ENCODE measurements around the gene FOXN3.

The FOXN3 gene

DNA sequence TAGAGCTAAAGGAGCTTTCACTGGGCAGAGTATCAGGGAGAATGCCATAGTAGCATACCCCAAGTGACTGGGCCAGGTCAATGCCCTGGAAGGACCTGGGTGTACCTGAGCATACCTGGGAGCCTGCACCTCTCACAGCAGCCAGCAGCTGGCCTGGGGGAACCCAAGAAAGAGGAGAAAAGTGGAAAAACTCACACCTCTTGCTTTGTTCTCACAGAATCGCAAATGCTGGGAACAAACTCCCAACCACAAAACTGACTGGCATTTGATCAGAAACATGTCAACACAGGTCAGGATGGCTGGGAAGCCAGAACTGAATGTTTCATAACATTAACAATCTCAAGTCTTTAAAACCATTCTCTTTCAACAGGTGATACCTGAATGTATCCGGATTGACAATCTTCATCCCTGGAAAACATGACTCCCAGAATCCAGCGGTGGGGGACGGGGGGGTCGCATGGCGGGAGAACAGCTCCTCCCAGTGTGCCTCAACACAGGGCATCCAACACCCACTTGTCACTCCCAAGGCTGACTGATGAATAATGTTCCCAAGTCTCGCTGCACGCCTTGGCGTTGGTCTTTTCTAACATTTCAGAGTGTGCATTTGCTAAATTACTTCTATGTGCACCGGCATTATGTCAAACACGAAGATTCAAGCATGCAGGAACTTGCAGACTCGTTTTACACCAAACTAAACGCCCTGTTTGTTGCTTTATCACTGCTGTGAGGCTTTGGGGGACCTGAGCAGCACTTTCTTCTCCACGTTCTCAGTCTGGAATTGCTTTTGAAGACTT, 7.9 kb downstream of the FOXN3 start:
- no peak for DNase-seq (ENCODE audit: low read depth)

DNA sequence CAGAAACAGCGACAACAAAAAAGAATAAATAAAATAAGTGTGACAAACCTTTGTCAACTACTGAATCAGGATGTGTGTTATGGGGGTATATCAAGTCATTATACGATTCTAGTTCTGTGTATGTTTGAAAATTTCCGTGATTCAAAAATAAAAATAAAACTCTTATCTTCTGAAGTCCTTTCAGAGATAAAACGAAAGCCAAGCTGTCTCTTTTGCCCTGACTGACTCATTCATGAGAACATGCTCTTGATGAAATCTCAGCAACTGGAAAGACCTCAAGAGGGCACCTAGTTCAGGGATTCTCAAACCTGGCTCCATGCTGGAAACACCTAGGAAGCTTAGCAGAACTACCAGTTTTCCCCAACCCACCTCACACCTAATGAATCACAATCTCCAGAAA, 9.2 kb downstream of the FOXN3 start:
- no peak for DNase-seq (ENCODE audit: low read depth)

DNA sequence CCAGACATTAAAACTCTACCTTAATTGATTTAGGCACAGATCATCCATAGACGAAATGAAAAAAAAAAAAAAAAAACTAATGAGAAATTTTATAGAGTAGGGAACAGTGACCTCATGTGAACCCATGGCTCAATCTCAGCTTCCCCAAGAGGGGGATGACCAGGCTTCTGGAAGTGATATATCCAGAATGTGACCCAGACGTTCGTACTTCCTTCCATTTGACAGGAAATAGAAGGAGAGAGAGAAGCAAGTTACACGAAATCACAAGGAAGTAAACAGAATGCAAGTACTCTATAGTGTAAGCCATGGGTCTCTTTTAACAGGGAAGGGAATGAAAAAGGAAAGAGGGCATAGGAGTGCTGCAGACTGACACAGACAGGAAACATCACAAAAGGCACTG, 10.1 kb downstream of the FOXN3 start:
- DNase-seq (ENCODE audit: low read depth): no peak

DNA sequence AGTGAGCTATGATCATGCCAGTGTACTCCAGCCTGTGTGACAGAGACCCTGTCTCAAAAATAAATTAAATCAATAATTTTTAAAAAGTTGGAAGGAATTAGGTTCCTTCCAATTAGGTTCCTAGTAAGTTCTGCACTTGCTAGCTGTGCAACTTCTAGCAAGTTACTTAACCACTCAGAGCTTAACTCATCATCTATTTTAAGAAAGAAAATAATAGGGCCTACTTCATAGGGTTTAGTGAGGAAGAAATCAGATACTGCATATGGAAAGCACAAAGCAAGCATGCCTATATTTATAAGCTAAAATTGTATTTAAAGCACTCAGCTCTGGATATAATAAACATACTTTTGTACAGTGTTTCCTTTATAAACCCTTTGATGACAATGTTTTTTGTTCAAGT, 10.7 kb downstream of the FOXN3 start:
- no peak for DNase-seq (ENCODE audit: low read depth)

DNA sequence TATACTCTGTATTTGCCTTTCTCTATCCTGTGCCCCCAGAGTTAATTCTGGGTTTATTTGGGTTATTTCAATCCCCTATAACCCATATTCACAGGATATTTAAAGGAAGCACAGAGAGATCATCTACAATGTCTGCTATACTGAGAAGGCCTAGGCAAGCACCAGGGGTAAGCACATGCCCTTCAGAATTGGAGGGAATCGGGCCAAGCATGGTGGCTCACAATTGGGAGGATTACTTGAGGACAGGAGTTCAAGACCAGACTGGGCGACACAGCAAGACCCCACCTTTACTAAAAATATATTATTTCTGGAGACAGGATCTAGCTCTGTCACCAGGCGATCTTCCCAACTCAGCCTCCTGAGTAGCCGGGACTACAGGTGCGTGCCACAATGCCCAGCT, 11.3 kb downstream of the FOXN3 start:
- DNase-seq (ENCODE audit: low read depth): no peak

DNA sequence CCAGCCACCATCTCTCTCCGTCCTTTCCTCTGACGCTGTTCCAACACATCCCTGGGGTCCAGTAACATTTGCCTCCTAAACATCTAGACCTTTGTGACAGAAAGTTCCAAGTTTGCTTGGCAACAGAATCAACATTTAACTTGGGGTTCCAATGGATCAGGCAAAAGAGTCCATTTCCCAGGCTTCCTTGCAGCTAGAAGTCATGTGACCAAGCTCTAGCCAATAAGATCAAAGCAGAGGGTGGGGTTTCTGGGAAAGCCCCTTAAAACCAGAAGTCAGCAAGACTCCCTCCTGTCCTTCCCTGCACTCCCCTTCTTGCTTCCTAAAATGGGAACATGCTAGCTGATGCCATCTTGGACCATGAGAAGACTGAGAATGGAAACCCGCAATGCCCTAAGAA, 14.7 kb downstream of the FOXN3 start:
- DNase-seq (ENCODE audit: low read depth): no peak

DNA sequence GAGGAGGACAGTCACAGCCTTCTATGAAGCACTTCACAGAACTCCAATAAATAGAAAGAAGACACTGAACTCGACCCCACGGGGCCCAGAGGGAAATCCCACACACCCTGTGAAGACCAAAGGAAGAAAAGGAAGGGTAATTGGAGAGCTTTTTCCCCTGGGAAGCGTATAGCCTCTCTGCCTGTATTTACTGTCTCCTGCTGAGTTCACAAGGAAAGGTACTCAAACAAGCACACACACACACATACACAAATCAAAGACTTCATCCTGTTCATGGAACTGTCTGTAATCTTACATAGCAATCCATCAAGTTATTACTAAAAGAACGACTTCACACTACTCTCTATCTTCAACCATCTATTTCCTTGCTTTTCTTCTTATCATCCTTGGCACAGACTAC, 15.3 kb downstream of the FOXN3 start:
- DNase-seq (ENCODE audit: low read depth): no peak

DNA sequence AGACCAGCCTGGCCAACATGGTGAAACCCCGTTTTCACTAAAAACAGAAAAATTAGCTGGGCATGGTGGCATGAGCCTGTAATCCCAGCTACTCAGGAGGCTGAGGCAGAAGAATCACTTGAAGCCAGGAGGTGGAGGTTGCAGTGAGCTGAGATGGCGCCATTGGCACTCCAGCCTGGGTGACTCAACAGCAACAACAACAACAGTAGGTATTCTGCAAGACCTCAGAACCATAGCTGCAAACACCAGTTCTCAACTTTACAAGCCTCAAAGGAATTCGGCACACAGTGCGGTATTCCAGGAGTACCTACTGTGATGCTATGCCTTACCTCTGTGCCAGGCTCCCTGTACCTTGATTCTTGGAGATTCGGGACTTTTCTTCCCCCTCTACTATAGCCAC, 15.8 kb downstream of the FOXN3 start:
- no peak for DNase-seq (ENCODE audit: low read depth)

DNA sequence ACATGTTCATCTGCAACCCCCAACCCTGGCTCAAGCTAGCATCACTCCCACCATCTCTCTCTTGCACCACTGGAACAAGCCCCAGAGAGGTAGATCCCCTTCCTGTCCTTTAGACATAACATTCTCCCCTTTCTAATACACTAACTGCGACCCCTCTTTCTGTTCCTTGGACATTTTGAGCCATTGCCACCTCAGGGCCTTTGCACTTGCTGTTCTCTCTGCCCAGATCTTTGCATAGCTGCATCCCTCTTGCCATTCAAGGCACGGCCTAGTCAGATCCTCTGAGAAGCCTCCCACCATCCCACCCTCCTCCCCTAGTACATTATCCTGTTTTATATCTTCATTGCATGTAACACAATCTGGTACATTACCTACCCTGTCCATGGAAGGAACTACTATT, 16.5 kb downstream of the FOXN3 start:
- no peak for DNase-seq (ENCODE audit: low read depth)

DNA sequence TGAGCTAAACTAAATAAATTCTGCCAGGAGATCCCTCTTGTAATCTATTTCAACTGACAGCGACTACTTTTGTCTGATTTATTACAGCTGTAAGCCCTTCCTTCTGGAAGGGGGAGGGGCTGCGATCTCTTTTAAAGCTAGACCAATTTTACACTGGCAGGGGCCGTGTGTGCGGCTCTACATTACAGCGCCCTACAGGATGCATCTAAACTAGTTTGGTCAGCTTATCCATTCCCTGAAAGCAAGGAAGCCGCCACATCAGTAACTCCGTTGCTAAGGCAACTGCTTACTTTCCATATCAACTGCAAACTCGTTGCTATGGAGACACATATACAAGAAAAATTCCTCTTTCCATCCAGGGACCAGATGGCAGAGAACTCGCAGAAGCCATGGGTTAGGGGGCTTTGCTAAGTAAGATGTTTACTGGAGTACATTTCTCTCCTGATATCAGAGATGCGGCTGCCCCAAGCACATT, 17.4 kb downstream of the FOXN3 start:
- no peak for DNase-seq (ENCODE audit: low read depth)

DNA sequence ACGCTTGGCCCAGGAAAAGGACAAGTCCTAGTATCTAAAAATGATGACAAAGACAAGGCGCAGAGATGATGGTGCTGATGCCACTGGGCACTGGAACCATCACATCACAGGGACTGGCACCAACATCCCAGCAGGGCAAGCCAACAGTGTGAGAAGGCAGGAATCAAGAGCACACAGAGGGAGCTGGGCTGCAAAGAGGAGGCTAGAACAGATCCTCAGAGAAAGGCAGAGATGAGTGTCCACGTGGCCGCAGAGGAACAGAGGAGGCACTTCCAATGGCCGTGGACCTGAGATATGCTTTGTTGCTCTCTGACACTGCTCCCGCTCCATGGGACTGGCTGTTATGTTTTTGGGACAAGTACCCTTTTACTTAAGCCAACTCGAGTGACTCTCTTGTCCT, 17.9 kb downstream of the FOXN3 start:
- DNase-seq (ENCODE audit: low read depth): no peak

DNA sequence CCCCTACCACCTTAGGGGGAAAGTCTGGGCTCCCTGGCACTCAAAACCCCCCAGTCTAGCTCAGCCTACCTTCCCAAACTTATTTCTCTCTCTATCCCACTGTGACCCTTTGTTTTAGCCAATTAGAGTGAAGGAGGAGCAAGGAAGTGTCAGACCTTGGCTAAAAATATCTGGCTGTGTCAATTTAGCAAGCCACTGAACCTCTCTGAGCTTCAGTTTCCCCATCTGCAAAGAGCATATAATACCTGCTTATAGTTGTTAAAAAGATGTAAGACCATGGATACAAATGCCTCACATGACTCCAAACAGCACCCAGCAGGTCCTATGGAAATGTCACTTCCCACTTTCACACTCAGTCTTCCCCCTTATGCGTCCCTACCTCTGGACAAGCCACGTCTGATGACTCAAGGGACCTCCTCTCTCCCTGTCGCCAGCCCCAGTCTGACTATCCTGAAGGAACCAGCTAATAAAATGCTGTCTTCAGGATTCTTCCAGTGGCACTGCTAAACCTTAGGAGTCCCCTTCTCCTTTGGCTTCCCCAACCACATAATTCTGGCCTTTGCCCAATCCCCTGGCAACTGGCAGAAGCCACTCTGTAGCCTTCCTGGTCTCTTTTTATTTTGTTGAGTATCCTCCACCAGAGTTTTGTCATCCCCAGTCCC, 19.3 kb downstream of the FOXN3 start:
- DNase-seq (ENCODE audit: low read depth): no peak

DNA sequence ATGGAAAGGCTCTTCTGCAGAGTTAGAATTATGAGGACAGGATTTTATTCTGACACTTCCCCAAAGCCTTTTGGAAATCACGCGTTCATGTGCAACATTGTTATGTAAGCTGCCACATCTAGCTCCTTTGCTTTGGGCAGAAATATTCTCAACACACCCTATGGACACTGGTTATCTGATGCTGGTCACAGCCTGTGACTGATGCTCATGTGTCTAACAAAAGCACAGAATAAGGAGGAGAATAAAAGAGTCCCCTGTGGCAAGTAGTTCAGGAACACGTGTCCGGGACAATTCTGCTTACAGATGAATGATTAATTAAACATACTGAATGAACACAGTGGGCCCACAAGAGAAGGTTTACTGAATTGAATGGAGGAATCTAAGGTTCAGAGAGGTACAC, 22.1 kb downstream of the FOXN3 start:
- DNase-seq (ENCODE audit: low read depth): no peak

DNA sequence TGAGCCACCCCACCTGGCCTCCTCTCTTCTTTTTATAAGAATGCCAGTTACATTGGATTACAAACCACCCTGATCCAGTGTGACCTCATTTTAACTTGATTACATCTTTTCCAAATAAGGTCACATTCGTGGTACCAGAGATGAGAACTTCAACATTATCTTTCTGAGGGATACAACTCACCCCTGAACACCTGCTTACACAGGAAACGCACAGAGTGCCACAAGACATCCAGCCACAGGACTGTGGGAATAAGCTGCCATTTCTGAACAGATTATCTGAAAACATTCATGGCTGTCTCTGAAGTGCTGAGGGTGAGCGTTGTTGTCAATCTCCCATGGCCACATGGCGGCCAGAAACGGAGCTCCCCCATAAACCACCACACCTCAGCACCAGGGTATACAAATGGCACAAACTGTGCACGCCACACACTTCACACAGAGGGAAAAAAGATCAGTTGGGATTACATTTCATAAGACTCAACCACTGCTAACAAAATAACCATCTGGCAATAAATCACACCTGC, 23.7 kb downstream of the FOXN3 start:
- DNase-seq (ENCODE audit: low read depth): no peak

DNA sequence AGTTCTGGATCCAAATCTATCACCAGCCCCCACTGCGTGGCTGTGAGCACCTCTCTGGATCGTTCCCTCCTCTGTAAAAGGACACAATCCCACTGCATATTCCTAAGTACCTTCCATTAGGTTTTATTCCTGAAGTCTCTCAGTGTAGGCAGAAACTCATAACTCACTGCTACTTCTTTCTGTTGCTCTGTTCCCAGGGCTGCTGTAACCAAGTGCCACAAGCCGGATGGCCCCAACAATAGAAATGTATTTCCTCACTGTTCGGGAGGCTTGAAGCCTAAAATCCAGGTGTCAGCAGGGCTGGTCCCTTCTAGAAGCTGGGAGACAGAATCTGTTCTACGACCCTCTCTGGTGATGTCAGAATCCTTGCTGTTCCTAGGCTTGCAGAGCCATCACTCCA, 24.9 kb downstream of the FOXN3 start:
- DNase-seq (ENCODE audit: low read depth): no peak

DNA sequence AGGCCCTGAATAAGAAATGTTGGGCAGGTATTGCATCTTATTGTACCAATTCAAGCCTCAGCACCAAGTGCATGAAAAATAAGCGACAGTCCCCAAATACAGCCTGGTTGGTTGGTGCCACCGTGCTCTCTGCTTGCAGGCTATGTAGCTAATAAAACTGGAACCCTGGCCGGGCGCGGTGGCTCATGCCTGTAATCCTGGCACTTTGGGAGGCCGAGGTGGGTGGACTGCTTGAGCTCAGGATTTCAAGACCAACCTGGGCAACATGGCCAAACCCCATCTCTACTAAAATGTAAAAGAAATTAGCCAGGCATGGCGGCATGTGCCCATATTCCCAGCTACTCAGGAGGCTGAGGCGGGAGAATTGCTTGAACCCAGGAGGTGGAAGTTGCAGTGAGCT, 25.5 kb downstream of the FOXN3 start:
- no peak for DNase-seq (ENCODE audit: low read depth)

DNA sequence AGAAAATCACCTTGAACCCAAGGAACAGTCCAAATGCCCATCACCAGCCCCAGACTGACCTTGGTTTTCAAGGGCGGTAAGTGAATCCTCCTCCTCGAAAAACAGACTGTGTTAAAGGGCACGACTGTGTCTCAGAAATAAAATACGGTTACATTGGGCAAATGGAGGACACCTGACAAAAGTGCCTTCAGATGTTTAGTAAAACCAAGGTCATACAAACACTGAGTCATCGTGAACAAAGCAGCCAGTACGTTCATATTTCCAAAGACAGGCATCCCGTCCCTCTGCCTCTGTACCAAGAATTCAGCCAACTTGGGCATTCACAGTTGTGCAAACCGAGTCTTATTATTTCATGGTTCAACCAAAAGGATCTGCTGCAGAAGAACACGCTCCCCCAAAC, 25.9 kb downstream of the FOXN3 start:
- DNase-seq (ENCODE audit: low read depth): no peak

DNA sequence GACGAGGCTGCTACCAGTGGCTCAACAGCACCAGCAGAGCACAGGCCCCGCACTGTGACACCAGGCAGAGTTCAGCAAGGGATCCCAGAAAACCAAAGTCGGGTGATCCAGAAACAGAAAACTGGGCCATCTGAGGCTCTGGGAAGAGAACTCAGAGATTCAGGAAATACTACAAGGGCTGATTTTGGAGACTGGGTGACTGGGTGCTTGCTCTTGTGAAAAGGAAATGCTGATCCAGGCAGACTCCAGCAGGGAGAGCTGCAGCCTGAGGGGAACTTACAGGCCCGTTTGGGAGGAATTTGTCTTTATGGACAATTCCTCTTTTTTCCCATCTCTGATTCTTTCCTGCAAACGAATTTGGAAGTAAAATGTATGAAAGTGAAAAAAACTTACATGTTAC, 28.2 kb downstream of the FOXN3 start:
- no peak for DNase-seq (ENCODE audit: low read depth)

DNA sequence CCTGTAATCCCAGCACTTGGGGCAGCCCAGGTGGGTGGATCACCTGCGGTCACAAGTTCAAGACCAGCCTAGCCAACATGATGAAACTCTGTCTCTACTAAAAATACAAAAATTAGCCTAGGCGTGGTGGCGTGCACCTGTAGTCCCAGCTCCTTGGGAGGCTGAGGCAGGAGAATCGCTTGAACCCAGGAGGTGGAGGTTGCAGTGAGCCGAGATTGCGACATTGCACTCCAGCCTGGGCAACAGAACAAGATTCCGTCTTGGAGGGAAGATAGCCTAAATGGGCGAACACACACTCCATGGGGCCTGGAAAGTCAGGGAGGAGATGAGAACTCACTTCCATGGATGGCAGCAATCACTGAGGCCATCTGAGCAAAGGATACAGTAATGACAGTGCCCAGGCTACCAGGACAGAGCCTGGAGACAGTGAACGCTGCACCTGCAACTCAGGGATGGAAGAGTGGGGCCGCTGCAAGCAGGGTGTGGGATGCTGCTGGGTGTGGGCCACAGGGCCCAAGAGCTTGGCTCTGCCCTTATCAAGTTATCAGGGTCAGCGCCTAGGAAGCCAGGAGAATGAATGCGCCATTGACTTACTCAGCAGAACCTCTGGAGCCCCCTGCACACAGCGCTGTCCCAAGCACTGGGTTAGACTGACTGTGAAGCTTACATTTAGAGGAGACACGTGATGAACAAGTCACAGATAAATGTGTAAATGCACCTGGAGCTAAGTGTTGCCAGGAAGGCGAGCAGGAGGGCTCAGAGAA, 28.9 kb downstream of the FOXN3 start:
- no peak for DNase-seq (ENCODE audit: low read depth)

DNA sequence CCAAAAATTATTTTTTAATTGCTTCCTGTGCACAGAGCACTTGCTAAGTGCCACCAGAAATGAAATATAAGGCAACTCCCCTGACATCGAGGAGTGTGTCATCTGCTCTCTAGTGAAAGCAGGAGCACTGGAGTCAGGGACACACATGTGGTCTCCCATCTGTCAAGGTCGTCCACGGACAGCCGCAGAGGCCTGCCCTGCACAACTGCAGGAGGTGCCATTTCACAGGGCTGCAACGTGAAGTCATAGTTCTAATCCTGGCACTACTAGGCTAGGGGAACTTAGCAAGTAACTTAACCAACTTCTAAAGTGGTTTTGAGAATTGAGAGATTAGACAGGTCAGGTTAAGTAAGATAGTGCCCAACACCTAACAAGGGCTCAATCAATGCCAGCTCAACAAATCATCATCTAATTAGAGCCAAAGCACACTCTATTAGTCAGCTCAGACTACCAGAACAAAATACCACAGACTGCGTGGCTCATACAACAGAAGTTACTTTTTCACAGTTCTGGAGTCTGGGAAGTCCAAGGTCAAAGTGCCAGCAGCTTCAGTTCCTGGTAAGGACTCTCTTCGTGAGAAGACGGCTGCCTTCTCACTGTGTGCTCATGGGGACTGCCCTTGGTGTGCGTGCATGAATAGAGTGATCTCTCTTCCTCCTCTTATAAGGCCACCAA, 30.7 kb downstream of the FOXN3 start:
- no peak for DNase-seq (ENCODE audit: low read depth)

DNA sequence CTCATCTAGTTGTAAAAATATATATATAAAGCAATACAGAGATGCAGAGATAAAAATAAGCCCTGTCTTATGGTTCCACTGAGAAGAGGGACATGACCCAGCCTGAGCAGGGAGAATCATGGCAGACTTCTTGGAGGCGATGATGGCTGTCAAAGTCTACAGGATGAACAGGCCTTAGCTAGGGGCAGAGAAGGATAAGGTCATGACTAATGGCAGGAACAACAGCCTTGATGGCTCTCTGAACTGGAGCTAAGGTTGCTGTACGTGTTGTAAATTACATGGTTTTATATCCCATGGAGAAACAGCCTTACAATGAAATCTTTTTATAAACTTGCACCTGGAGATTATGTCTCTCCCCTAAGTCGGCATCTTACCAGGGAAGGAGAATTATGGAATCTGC, 32.4 kb downstream of the FOXN3 start:
- DNase-seq (ENCODE audit: low read depth): no peak

DNA sequence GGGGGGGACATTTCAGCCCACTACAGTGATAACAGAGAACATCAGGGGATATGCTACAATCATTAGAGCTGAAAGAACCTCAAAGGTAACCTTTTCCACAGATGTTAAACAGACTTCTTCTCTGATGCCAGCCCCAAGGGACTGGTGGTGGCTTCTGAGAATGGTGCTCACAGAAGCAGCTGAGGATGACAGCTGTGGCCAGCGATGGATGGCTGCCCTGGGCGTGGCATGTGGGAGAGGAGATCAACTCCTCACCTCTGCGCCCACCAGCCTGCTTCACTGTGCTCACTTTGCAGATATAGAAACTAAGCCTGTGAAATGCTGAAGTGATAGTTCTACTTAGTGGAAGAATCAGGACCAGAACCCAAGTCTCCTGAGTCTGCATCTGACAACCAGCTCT, 33.0 kb downstream of the FOXN3 start:
- DNase-seq (ENCODE audit: low read depth): no peak
